Ishikawa (cell line): ENCODE measurements around the gene METTL9.

Experiments used
- FOXM1 ChIP-seq: IDR thresholded peaks from 2 replicates; pipeline ENCODE4 v1.6.1; 2012; ENCODE audit warnings: low read depth, borderline replicate concordance
- ZBTB7A ChIP-seq: IDR thresholded peaks from 2 replicates; pipeline ENCODE4 v1.6.1; 2012; ENCODE audit warnings: low read depth
- TF ChIP-seq, protein P1 (sequence below): IDR thresholded peaks from 2 replicates; pipeline ENCODE4 v1.6.1; 2012; ENCODE audit warnings: low read depth, mild to moderate bottlenecking

DNA sequence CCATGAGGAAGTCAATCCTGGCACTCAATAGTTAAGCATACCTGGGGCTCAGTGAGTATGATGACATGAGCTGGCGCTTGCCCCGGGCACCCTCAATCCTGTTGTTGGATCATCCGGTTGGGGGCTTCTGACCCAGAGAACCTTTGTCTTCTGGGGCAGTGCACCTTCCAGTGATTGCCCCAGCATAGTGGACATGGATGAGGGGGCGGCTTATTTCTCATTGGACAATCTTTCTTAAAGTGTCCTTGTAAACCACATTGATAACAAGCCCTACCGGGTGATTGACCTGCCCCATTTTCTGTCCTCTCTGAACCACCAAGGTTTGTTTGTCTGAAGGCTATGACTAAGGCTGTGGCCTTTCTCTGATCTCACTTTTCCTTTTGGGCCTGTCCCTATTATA is 34.8 kb downstream of the METTL9 start:
- no peak for TF ChIP-seq FOXM1
- no peak for TF ChIP-seq ZBTB7A
- TF ChIP-seq, protein P1, sequence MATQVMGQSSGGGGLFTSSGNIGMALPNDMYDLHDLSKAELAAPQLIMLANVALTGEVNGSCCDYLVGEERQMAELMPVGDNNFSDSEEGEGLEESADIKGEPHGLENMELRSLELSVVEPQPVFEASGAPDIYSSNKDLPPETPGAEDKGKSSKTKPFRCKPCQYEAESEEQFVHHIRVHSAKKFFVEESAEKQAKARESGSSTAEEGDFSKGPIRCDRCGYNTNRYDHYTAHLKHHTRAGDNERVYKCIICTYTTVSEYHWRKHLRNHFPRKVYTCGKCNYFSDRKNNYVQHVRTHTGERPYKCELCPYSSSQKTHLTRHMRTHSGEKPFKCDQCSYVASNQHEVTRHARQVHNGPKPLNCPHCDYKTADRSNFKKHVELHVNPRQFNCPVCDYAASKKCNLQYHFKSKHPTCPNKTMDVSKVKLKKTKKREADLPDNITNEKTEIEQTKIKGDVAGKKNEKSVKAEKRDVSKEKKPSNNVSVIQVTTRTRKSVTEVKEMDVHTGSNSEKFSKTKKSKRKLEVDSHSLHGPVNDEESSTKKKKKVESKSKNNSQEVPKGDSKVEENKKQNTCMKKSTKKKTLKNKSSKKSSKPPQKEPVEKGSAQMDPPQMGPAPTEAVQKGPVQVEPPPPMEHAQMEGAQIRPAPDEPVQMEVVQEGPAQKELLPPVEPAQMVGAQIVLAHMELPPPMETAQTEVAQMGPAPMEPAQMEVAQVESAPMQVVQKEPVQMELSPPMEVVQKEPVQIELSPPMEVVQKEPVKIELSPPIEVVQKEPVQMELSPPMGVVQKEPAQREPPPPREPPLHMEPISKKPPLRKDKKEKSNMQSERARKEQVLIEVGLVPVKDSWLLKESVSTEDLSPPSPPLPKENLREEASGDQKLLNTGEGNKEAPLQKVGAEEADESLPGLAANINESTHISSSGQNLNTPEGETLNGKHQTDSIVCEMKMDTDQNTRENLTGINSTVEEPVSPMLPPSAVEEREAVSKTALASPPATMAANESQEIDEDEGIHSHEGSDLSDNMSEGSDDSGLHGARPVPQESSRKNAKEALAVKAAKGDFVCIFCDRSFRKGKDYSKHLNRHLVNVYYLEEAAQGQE: no peak
